Left lung (tissue), 10 donors: Measurements from ENCODE around the gene HCK. TPM values are rescaled to one million over a fixed set of nuclear protein-coding genes. Genes with fewer than 3 reads are reported as not detected.

Experiments used
- ATAC-seq: fragments of 200-7000 bp; cut with Tn5 transposase; one replicate; pipeline ENCODE4 v1.9.1; 2020; ENCODE audit warnings: moderate library complexity
- DNase-seq, 4 donors: peaks; one replicate each; pipeline ENCODE4 v3.0.0-alpha.2; 2013 to 2020
- H3K27ac ChIP-seq, 2 donors: fragments of 200-600 bp; sonication (generic) in 1 of 2; one replicate each; pipeline versions ENCODE4 v1.5.0 to v1.8.0; 2020 to 2021
- H3K27me3 ChIP-seq, 2 donors: fragments of 200-600 bp; sonication (generic) in 1 of 2; one replicate each; pipeline versions ENCODE4 v1.5.0 to v1.8.0; 2020 to 2021
- H3K36me3 ChIP-seq, 2 donors: fragments of 200-600 bp; sonication (generic) in 1 of 2; one replicate each; pipeline versions ENCODE4 v1.5.0 to v1.8.0; 2020 to 2021
- H3K4me1 ChIP-seq, 2 donors: fragments of 200-600 bp; one replicate each; pipeline ENCODE4 v1.8.0; 2021
- H3K4me3 ChIP-seq, 2 donors: fragments of 200-600 bp; sonication (generic) in 1 of 2; one replicate each; pipeline versions ENCODE4 v1.5.0 to v1.8.0; 2020 to 2021; ENCODE audit warnings: mild to moderate bottlenecking in 1 of 2
- H3K9me3 ChIP-seq, 2 donors: fragments of 200-600 bp; sonication (generic) in 1 of 2; one replicate each; pipeline versions ENCODE4 v1.5.0 to v1.8.0; 2020 to 2021
- CTCF ChIP-seq, 2 donors: fragments of 200-600 bp; sonication (generic) in 1 of 2; IDR thresholded peaks; one replicate each; pipeline versions ENCODE4 v1.5.0 to v1.8.0; 2021; ENCODE audit warnings: antibody characterized with exemption in 2 of 2
- intact Hi-C, 2 donors: fragments of 100-400 bp; cut with DNase I; formaldehyde crosslinking; loops; one replicate each; pipeline versions ENCODE4 v1.11.2 to v1.14.2; 2022
- polyA plus RNA-seq, 6 donors: library from polyadenylated mRNA; unstranded; fragments of 120-200 nt; gene quantifications; one replicate each; pipeline ENCODE4 v1.2.1, GENCODE V29; 2013; ENCODE audit not compliant: insufficient read length in 6 of 6
- total RNA-seq, 2 donors: library from RNA; stranded (reverse); fragmentation: NEBNext Ultra II Directional; extraction: Animal tissue kit (Norgen Biotek cat#: 25700); gene quantifications; one replicate each; pipeline ENCODE4 v1.2.1, GENCODE V29; 2021
- donor health status: DM: no; HTN: yes; CAD: no.
- donor health status: DM: no; HTN: no; CAD: no.

The HCK gene
- total and polyA plus RNA-seq, 8 donors = 3.0 to 110 (median 5.0) TPM

- intact Hi-C loops = no loop called here
- no peak for TF ChIP-seq CTCF (IDR thresholded peaks at IDR 0.05)
- Histone ChIP-seq H3K27ac (peak overlapping the region in 1 of 2 donors; percentile 58), H3K4me3 (no peak overlapping the region), H3K36me3 (peaks cover 0 to 96% of the 10 kb centered on the region in 2 donors), H3K27me3 (peaks cover 0 to 7% of the 10 kb centered on the region in 2 donors), H3K4me1 (peaks cover 0 to 47% of the 10 kb centered on the region in 2 donors), H3K9me3 (no peaks in the 10 kb centered on the region)
- DNase-seq (no peak), ATAC-seq (peak; percentile 37)
Measured at GRCh38 chr20:32077190-32077589, 25.1 kb downstream of the HCK start.

GRCh38 chr20:32078322-32078721, 26.3 kb downstream of the HCK start:
- Histone ChIP-seq H3K4me1 (peaks cover 0 to 49% of the 10 kb centered on the region in 2 donors), H3K4me3 (no peak overlapping the region), H3K9me3 (no peaks in the 10 kb centered on the region), H3K27me3 (peaks cover 0 to 7% of the 10 kb centered on the region in 2 donors), H3K27ac (peak overlapping the region in 1 of 2 donors; percentile 51), H3K36me3 (peaks cover 0 to 96% of the 10 kb centered on the region in 2 donors)
- intact Hi-C loops = no loop called here
- ATAC-seq (no peak), DNase-seq (no peak)
- no peak for TF ChIP-seq CTCF (IDR thresholded peaks at IDR 0.05)

- TF ChIP-seq CTCF (IDR thresholded peaks at IDR 0.05) = no peak
- H3K27me3 ChIP-seq = peaks cover 0 to 7% of the 10 kb centered on the region in 2 donors
- no peak for DNase-seq
Measured at GRCh38 chr20:32078791-32079190, 26.7 kb downstream of the HCK start.

GRCh38 chr20:32079655-32080109, 27.6 kb downstream of the HCK start:
- Histone ChIP-seq H3K27me3 (peaks cover 0 to 7% of the 10 kb centered on the region in 2 donors), H3K27ac (peak overlapping the region in 1 of 2 donors; percentile 15), H3K4me1 (peaks cover 0 to 49% of the 10 kb centered on the region in 2 donors), H3K4me3 (no peak overlapping the region), H3K9me3 (no peaks in the 10 kb centered on the region), H3K36me3 (peaks cover 0 to 96% of the 10 kb centered on the region in 2 donors)
- no peak for TF ChIP-seq CTCF (IDR thresholded peaks at IDR 0.05)
- no peak for ATAC-seq
- intact Hi-C loops = loop anchor here in 1 of 2 donors (10.0 kb wide), 1 partner anchor 255 kb away; no protein-coding TSS in a partner anchor
- DNase-seq = no peak

More at GRCh38 chr20:32078791-32079190, 26.7 kb downstream of the HCK start:
- no peaks in the 10 kb centered on the region for H3K9me3 ChIP-seq
- H3K27ac ChIP-seq = peak overlapping the region in 1 of 2 donors; percentile 51
- ATAC-seq = no peak
- peaks cover 0 to 96% of the 10 kb centered on the region in 2 donors for H3K36me3 ChIP-seq
- intact Hi-C loops = no loop called here
- H3K4me1 ChIP-seq = peaks cover 0 to 49% of the 10 kb centered on the region in 2 donors
- H3K4me3 ChIP-seq = no peak overlapping the region

GRCh38 chr20:32080783-32081182, 28.7 kb downstream of the HCK start:
- no peak for ATAC-seq
- no peak overlapping the region for H3K4me3 ChIP-seq
- intact Hi-C loops = loop anchor here in 1 of 2 donors (10.0 kb wide), 1 partner anchor 256 kb away; no protein-coding TSS in a partner anchor
- H3K36me3 ChIP-seq = peaks cover 0 to 96% of the 10 kb centered on the region in 2 donors
- no peak overlapping the region for H3K27ac ChIP-seq
- H3K4me1 ChIP-seq = peaks cover 0 to 54% of the 10 kb centered on the region in 2 donors
- TF ChIP-seq CTCF (IDR thresholded peaks at IDR 0.05) = no peak
- peaks cover 0 to 7% of the 10 kb centered on the region in 2 donors for H3K27me3 ChIP-seq
- no peak for DNase-seq
- no peaks in the 10 kb centered on the region for H3K9me3 ChIP-seq
